Measurements from ENCODE around the gene SLC35E3.

Gene SLC35E3

GRCh38 chr12:68771223-68771925, 25.4 kb downstream of the SLC35E3 start:
- DNase-seq (ENCODE audit: low spot score), result no peak

GRCh38 chr12:68772714-68773113, 26.7 kb downstream of the SLC35E3 start:
- DNase-seq (ENCODE audit: low spot score), result no peak

GRCh38 chr12:68773582-68773981, 27.6 kb downstream of the SLC35E3 start:
- no peak for DNase-seq (ENCODE audit: low spot score)

GRCh38 chr12:68775121-68775630, 29.2 kb downstream of the SLC35E3 start:
- DNase-seq (ENCODE audit: low spot score), result no peak

- DNase-seq (ENCODE audit: low spot score), result no peak
Observed at GRCh38 chr12:68776976-68777610, 31.1 kb downstream of the SLC35E3 start.

- DNase-seq (ENCODE audit: low spot score), result no peak
Observed at GRCh38 chr12:68779280-68779679, 33.3 kb downstream of the SLC35E3 start.

GRCh38 chr12:68780731-68781130, 34.8 kb downstream of the SLC35E3 start:
- DNase-seq (ENCODE audit: low spot score), result no peak

- DNase-seq (ENCODE audit: low spot score), result no peak
Observed at GRCh38 chr12:68781728-68782127, 35.8 kb downstream of the SLC35E3 start.

GRCh38 chr12:68784015-68784414, 38.0 kb downstream of the SLC35E3 start:
- no peak for DNase-seq (ENCODE audit: low spot score)

GRCh38 chr12:68785358-68785757, 39.4 kb downstream of the SLC35E3 start:
- no peak for DNase-seq (ENCODE audit: low spot score)

GRCh38 chr12:68785823-68786222, 39.8 kb downstream of the SLC35E3 start:
- DNase-seq (ENCODE audit: low spot score), result no peak

- DNase-seq (ENCODE audit: low spot score), result no peak
Observed at GRCh38 chr12:68786929-68787328, 41.0 kb downstream of the SLC35E3 start.

GRCh38 chr12:68788554-68789143, 42.7 kb downstream of the SLC35E3 start:
- no peak for DNase-seq (ENCODE audit: low spot score)

- DNase-seq (ENCODE audit: low spot score), result no peak
Observed at GRCh38 chr12:68789144-68789878, 43.3 kb downstream of the SLC35E3 start.

- DNase-seq (ENCODE audit: low spot score), result no peak
Observed at GRCh38 chr12:68790081-68790951, 44.3 kb downstream of the SLC35E3 start.

- DNase-seq (ENCODE audit: low spot score), result no peak
Observed at GRCh38 chr12:68790952-68791234, 44.9 kb downstream of the SLC35E3 start.

- DNase-seq (ENCODE audit: low spot score), result no peak
Observed at GRCh38 chr12:68791897-68792481, 46.0 kb downstream of the SLC35E3 start.

GRCh38 chr12:68792952-68793351, 47.0 kb downstream of the SLC35E3 start:
- no peak for DNase-seq (ENCODE audit: low spot score)

- DNase-seq (ENCODE audit: low spot score), result no peak
Observed at GRCh38 chr12:68793436-68793835, 47.5 kb downstream of the SLC35E3 start.

GRCh38 chr12:68793975-68794652, 48.1 kb downstream of the SLC35E3 start:
- no peak for DNase-seq (ENCODE audit: low spot score)

All from left forelimb (tissue), 1 donor.